ENCODE data around the gene C6orf52. TPM values are rescaled to one million over a fixed set of nuclear protein-coding genes. Genes with fewer than 3 reads are reported as not detected.
"Not testable (repeated sequence)": the region's sequence is repeated elsewhere in the genome, so short reads cannot be mapped to it uniquely, and the experiment has no call there.

Gene C6orf52
- 0.82 TPM for total RNA-seq

- DNase-seq (ENCODE audit: low spot score in 2 of 2) = peak; percentile 73 to 88
- no peak for FAIRE-seq
Observed at GRCh38 chr6:10694302-10695085, at the start of gene C6orf52, which contains the start of gene PAK1IP1. Gene C6orf52 (minus strand): TSS chr6:10694616. CDS start chr6:10687550, 7,066 bp downstream. Gene PAK1IP1 (plus strand): TSS chr6:10694972. CDS start chr6:10694986, 14 bp downstream.

GRCh38 chr6:10743515-10743914 lies 49.1 kb upstream of the C6orf52 start:
- no peak for FAIRE-seq
- no peak for DNase-seq (ENCODE audit: low spot score in 2 of 2)

GRCh38 chr6:10742251-10742650 lies 47.8 kb upstream of the C6orf52 start:
- no peak for FAIRE-seq
- DNase-seq (ENCODE audit: low spot score in 2 of 2) = no peak

- not testable (repeated sequence) for DNase-seq (ENCODE audit: low spot score in 2 of 2); FAIRE-seq
Observed at GRCh38 chr6:10741643-10742042, 47.2 kb upstream of the C6orf52 start.

GRCh38 chr6:10740061-10740460 lies 45.6 kb upstream of the C6orf52 start:
- DNase-seq (ENCODE audit: low spot score in 2 of 2) (no peak), FAIRE-seq (no peak)

DNA sequence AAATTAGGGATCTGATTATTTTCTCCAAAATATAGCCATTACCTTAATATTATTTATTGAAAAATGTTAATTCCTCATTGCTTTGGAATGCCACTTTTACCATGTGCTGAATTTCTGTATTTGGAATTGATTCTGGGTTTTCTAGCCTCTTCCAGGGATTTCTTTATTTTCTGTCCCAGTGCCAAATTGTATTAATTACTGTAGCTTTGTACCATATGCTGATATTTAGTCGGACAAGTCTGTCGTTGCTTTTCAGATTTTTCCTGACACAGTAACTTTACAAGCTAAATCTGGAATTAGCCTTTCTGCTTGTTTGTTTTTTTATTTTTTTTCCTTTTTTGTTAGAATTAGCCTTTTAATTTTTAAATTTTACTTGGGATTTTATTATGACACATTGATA lies 42.3 kb upstream of the C6orf52 start:
- no peak for DNase-seq (ENCODE audit: low spot score in 2 of 2)
- no peak for FAIRE-seq

DNA sequence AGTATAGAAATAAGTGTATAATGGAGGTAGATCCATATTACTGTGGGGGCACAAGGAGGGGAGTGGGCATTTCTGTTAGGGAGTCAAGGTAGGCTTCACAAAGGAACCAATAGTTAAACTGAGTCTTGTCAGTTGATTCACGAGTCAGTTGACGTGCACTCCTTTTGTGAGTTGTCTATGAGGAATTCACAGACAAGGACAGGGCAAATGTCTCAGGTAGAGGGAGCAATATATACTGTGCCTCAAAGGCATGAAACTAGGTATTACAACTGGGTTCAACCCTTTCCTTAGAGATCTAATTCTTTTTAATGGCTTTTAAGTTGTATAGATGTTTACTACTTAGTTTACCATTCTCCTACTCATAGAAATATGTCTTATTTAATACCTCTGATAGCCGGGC lies 39.4 kb upstream of the C6orf52 start:
- DNase-seq (ENCODE audit: low spot score in 2 of 2) (no peak), FAIRE-seq (no peak)

GRCh38 chr6:10733151-10733715 lies 38.8 kb upstream of the C6orf52 start:
- no peak for FAIRE-seq

DNA sequence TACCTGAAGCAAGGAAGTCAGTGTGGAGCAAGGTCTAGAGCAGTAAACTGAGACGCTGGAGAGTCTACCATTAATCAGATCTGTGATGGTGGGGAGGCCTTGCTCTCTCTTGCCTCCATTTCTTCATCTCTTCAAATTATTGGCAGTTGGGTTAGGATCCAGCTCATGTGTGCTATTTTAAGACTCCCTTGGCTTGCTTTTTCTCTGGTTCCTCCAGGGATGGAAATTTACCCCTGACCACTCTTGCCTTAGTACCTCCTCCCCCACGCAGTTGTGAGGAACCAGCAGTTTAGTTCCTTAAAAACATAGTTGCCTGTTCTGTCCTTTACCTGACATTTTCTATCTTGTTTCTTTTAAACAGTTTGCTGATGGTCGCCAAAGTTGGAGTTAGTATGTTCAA lies 35.8 kb upstream of the C6orf52 start:
- FAIRE-seq (no peak), DNase-seq (ENCODE audit: low spot score in 2 of 2) (no peak)

More at GRCh38 chr6:10733151-10733715, 38.8 kb upstream of the C6orf52 start:
- no peak for DNase-seq (ENCODE audit: low spot score in 2 of 2)

DNA sequence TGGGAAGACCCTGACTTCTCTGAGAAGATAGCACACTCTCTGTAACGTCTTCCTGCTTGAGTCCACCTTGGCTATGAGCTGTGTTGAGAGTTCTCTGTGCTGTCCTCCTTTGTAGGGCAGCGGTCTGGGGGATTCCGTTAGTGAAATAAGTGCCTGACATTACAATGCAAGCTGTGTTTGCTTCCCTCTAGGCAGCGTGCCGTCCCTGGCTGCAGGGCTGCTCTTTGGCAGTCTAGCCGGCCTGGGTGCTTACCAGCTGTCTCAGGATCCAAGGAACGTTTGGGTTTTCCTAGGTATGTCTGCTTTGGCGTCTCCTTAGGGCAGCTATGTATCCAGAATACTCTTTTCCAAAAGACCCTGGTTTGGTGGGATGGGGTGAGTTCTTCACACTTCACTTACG lies 31.3 kb upstream of the C6orf52 start:
- FAIRE-seq (no peak), DNase-seq (ENCODE audit: low spot score in 2 of 2) (no peak)

GRCh38 chr6:10725044-10725443 lies 30.6 kb upstream of the C6orf52 start:
- DNase-seq (ENCODE audit: low spot score in 2 of 2) = no peak
- no peak for FAIRE-seq

- FAIRE-seq (no peak), DNase-seq (ENCODE audit: low spot score in 2 of 2) (no peak)
Observed at GRCh38 chr6:10723567-10723881, 29.1 kb upstream of the C6orf52 start.

- peak; percentile 89 to 95 for DNase-seq (ENCODE audit: low spot score in 2 of 2)
- FAIRE-seq = no peak
Observed at GRCh38 chr6:10722820-10723566, 28.6 kb upstream of the C6orf52 start, which contains the start of gene TMEM14C. Gene TMEM14C (plus strand): TSS chr6:10723070. CDS start chr6:10724614, 1,544 bp downstream.

GRCh38 chr6:10722570-10722819 lies 28.1 kb upstream of the C6orf52 start:
- DNase-seq (ENCODE audit: low spot score in 2 of 2) (no peak), FAIRE-seq (no peak)

- peak; percentile 40 to 54 for DNase-seq (ENCODE audit: low spot score in 2 of 2)
- no peak for FAIRE-seq
Observed at GRCh38 chr6:10721850-10722569, 27.6 kb upstream of the C6orf52 start.

- not testable (repeated sequence) for FAIRE-seq; DNase-seq (ENCODE audit: low spot score in 2 of 2)
Observed at GRCh38 chr6:10720960-10721849, 26.8 kb upstream of the C6orf52 start.

DNA sequence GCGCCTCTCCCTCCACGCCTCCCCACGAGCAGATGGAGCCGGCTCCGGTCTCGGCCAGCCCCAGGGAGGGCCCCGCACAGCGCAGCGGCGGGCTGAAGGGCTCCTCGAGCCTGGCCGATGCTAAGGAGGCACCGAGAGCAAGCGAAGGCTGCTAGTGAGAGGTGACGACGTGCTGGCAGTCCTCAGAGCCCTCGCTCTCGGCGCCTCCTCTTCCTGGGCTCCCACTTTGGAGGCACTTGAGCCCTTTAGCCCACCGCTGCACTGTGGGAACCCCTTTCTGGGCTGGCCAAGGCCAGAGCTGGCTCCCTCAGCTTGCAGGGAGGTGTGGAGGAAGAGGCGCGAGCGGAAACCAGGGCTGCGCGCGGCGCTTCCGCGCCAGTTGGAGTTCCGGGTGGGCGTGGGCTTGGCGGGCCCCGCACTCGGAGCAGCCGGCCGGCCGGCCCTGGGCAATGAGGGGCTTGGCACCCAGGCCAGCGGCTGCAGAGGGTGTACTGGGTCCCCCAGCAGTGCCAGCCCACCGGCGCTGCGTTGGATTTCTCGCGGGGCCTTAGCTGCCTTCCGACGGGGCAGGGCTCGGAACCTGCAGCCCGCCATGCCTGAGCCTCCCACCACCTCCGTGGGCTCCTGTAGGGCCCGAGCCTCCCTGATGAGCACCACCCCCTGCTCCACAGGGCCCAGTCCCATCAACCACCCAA lies 26.0 kb upstream of the C6orf52 start:
- no peak for FAIRE-seq
- DNase-seq (ENCODE audit: low spot score in 2 of 2) = no peak

DNA sequence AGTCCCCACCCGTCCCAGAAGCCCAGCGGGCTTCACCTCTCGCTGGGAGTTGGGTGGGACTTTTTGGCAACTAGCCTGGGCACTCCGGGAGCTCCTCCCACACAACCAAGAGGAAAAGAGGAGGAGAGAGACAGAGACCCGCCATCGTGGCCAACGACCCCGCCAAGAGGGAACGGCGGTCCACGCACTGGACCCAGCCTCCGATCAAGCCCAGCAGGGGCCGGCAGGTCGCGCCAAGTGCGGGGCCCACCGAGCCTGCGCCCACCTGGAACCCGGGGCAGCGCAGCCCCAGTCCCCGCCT lies 25.5 kb upstream of the C6orf52 start:
- no peak for DNase-seq (ENCODE audit: low spot score in 2 of 2)
- no peak for FAIRE-seq

DNA sequence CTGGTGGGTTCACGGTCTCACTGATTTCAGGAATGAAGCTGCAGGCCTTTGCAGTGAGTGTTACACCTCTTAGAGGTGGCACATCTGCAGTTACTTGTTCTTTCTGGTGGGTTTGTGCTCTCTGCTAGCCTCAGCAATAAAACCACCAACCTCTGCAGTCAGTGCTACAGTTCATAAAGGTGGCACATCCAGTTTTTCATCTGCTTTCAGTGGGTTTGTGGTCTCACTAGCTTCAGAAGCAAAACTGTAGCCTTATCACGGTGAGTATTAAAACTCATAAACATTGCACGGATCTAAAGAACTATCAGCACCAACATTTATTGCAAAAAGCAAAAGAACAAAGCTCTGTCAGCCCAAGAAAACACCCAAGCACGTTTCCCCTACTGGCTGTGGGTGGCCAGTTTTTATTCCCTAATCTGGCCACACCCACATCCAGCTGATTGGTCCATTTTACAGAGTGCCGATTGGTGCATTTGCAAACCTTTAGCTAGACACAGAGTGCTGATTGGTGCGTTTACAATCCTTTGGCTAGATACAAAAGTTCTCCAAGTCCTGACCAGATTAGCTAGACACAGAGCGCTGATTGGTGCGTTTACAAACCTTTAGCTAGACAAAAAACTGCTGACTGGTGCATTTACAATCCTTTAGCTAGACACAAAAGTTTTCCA lies 25.0 kb upstream of the C6orf52 start:
- no peak for DNase-seq (ENCODE audit: low spot score in 2 of 2)
- FAIRE-seq = no peak
